ENCODE results near the gene GRM8. TPM values are rescaled to one million over a fixed set of nuclear protein-coding genes. Genes with fewer than 3 reads are reported as not detected.

GRM8 gene
- total RNA-seq, 1 experiment from 2014 or later: 1.8 TPM

DNA sequence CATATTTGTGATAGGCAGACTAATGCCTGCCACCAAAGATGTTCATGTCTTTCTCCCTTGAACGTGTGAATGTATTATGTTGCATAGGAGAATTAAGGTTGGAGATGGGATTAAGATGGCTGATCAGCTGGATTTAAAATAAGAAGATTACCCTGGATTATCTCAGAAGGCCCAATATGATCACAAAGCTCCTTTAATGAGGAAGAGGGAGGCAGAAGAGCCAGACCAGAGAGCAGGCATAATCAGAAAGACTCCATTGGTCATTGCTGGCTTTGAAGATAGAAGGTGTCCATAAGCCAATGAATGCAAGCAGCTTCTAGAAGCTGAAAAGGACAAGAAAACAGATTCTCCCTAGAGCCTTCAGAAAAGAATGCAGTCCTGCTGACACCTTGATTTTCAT lies 410.3 kb downstream of the GRM8 start:
- Histone ChIP-seq H2AFZ (ENCODE audit: low read length) (no peak overlapping the region), H4K8ac (replicated peaks; ENCODE audit: insufficient read length, low read depth, low read length) (no peak overlapping the region), H4K20me1 (ENCODE audit: control insufficient read depth, insufficient read depth, insufficient read length) (no peaks in the 10 kb centered on the region), H3K9me3 (ENCODE audit: control insufficient read depth, low read depth, low read length) (no peaks in the 10 kb centered on the region), H3K27ac (ENCODE audit: insufficient read length, low read depth, low read length) (no peak overlapping the region), H3K23me2 (ENCODE audit: insufficient read length, low read depth, low read length, poor library complexity, severe bottlenecking) (no peaks in the 10 kb centered on the region), H3K4ac (ENCODE audit: low read depth, low read length) (no peak overlapping the region), H2BK120ac (ENCODE audit: low read depth, low read length, poor library complexity, severe bottlenecking) (no peak overlapping the region), H2BK12ac (ENCODE audit: insufficient read length, low read depth, low read length) (no peak overlapping the region), H3T11ph (ENCODE audit: low read length) (no peak overlapping the region), H2BK20ac (ENCODE audit: low read depth, low read length, poor library complexity, severe bottlenecking) (no peak overlapping the region), H3K79me2 (ENCODE audit: insufficient read depth, low read length) (no peaks in the 10 kb centered on the region), H3K4me2 (ENCODE audit: insufficient read depth, insufficient read length, low read length) (no peak overlapping the region), H3K23ac (ENCODE audit: insufficient read length, low read depth, low read length) (no peak overlapping the region), H2BK15ac (ENCODE audit: low read depth, low read length) (no peak overlapping the region), H3K4me1 (ENCODE audit: insufficient read depth, low read length) (no peaks in the 10 kb centered on the region), H2BK5ac (ENCODE audit: insufficient read length, low read length) (no peak overlapping the region), H3K27me3 (ENCODE audit: insufficient read depth, low read length) (no peaks in the 10 kb centered on the region), H4K5ac (ENCODE audit: insufficient read length, low read depth, low read length) (no peak overlapping the region), H4K91ac (ENCODE audit: insufficient read length, low read depth, low read length) (no peak overlapping the region), H2AK5ac (ENCODE audit: insufficient read length, low read length) (no peak overlapping the region), H3K79me1 (ENCODE audit: insufficient read depth, low read depth, low read length, poor library complexity, severe bottlenecking) (no peaks in the 10 kb centered on the region), H3K9ac (ENCODE audit: extremely low read depth, insufficient read length, low read length) (no peak overlapping the region), H3K18ac (ENCODE audit: insufficient read length, low read depth, low read length) (no peak overlapping the region), H3K14ac (ENCODE audit: insufficient read depth, low read length) (no peak overlapping the region), H3K56ac (ENCODE audit: insufficient read length, low read depth, low read length) (no peak overlapping the region)
- no peaks in the 10 kb centered on the region for H3K36me3 Mint-ChIP-seq (ENCODE audit: insufficient read depth in 1 of 3, low read depth in 3 of 3)
- no peaks in the 10 kb centered on the region for H3K4me1 Mint-ChIP-seq
- no peak for DNase-seq
- no peaks in the 10 kb centered on the region; the same call in none of the 2 replicates for H3K27me3 Mint-ChIP-seq (ENCODE audit: low read depth)
- no peak overlapping the region for H3K27ac Mint-ChIP-seq
- no peaks in the 10 kb centered on the region for H3K9me3 Mint-ChIP-seq
- no CpG with 5 or more reads among the region's 1 CpG for WGBS (ENCODE audit: extremely low coverage, insufficient read length, low lambda C conversion rate)
- TF ChIP-seq, protein P1, sequence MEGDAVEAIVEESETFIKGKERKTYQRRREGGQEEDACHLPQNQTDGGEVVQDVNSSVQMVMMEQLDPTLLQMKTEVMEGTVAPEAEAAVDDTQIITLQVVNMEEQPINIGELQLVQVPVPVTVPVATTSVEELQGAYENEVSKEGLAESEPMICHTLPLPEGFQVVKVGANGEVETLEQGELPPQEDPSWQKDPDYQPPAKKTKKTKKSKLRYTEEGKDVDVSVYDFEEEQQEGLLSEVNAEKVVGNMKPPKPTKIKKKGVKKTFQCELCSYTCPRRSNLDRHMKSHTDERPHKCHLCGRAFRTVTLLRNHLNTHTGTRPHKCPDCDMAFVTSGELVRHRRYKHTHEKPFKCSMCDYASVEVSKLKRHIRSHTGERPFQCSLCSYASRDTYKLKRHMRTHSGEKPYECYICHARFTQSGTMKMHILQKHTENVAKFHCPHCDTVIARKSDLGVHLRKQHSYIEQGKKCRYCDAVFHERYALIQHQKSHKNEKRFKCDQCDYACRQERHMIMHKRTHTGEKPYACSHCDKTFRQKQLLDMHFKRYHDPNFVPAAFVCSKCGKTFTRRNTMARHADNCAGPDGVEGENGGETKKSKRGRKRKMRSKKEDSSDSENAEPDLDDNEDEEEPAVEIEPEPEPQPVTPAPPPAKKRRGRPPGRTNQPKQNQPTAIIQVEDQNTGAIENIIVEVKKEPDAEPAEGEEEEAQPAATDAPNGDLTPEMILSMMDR (conservative IDR thresholded peaks at IDR 0.05): no peak
- no peak overlapping the region for H3K4me3 Mint-ChIP-seq

All from H9 (cell line).